ENCODE results near the gene PCDH9. TPM values are rescaled to one million over a fixed set of nuclear protein-coding genes. Genes with fewer than 3 reads are reported as not detected.

Gene PCDH9
- polyA plus RNA-seq, 3 donors = 0.03 TPM; not detected in 1

GRCh38 chr13:67133476-67133875 is 96.7 kb downstream of the PCDH9 start:
- Histone ChIP-seq H3K4me3 (replicated peaks in 1 of 3; ENCODE audit: low read depth in 2 of 3, low read length in 3 of 3) (no peak overlapping the region), H3K79me2 (ENCODE audit: insufficient read depth, low read length) (no peaks in the 10 kb centered on the region), H3K9me3 (replicated peaks in 1 of 2; ENCODE audit: control insufficient read depth in 1 of 2, insufficient read depth in 1 of 2, low read length in 2 of 2) (no peaks in the 10 kb centered on the region), H3K27ac (ENCODE audit: low read depth in 1 of 2, low read length in 2 of 2) (no peak overlapping the region), H3K36me3 (replicated peaks in 1 of 2; ENCODE audit: control insufficient read depth in 1 of 2, insufficient read depth in 2 of 2, low read length in 2 of 2) (no peaks in the 10 kb centered on the region), H2AFZ (ENCODE audit: insufficient read depth, low read depth, low read length, poor library complexity, severe bottlenecking) (no peak overlapping the region), H4K20me1 (ENCODE audit: insufficient read depth, low read length) (no peaks in the 10 kb centered on the region), H3K4me1 (ENCODE audit: control insufficient read depth in 1 of 2, insufficient read depth in 2 of 2, low read length in 2 of 2) (no peaks in the 10 kb centered on the region), H3K27me3 (ENCODE audit: control insufficient read depth in 2 of 2, insufficient read depth in 2 of 2, low read length in 2 of 2) (no peaks in the 10 kb centered on the region), H3K4me2 (replicated peaks; ENCODE audit: extremely low read depth, low read length, poor library complexity, severe bottlenecking) (no peak overlapping the region), H3K9ac (ENCODE audit: insufficient read depth, low read length, poor library complexity, severe bottlenecking) (no peak overlapping the region)
- H3K4me1 Mint-ChIP-seq = peaks cover 4% of the 10 kb centered on the region
- TF ChIP-seq, protein P1, sequence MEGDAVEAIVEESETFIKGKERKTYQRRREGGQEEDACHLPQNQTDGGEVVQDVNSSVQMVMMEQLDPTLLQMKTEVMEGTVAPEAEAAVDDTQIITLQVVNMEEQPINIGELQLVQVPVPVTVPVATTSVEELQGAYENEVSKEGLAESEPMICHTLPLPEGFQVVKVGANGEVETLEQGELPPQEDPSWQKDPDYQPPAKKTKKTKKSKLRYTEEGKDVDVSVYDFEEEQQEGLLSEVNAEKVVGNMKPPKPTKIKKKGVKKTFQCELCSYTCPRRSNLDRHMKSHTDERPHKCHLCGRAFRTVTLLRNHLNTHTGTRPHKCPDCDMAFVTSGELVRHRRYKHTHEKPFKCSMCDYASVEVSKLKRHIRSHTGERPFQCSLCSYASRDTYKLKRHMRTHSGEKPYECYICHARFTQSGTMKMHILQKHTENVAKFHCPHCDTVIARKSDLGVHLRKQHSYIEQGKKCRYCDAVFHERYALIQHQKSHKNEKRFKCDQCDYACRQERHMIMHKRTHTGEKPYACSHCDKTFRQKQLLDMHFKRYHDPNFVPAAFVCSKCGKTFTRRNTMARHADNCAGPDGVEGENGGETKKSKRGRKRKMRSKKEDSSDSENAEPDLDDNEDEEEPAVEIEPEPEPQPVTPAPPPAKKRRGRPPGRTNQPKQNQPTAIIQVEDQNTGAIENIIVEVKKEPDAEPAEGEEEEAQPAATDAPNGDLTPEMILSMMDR (IDR thresholded peaks at IDR 0.05) = no peak
- H3K4me3 Mint-ChIP-seq = no peak overlapping the region
- intact Hi-C loops (cut with micrococcal nuclease) = no loop called here
- no CpG with 5 or more reads among the region's 1 CpG for WGBS (ENCODE audit: insufficient coverage)
- no peaks in the 10 kb centered on the region for H3K36me3 Mint-ChIP-seq
- peaks cover 0 to 2% (median 0%) of the 10 kb centered on the region in 7 donors for H3K9me3 Mint-ChIP-seq
- DNase-seq = no peak
- no peaks in the 10 kb centered on the region for H3K27me3 Mint-ChIP-seq (ENCODE audit: low read depth in 3 of 3)
- no peak overlapping the region for H3K27ac Mint-ChIP-seq

GRCh38 chr13:67131393-67131792 is 98.7 kb downstream of the PCDH9 start:
- no peak overlapping the region for H3K9ac ChIP-seq (ENCODE audit: insufficient read depth, low read length, poor library complexity, severe bottlenecking)
- no peak overlapping the region for H3K4me2 ChIP-seq (replicated peaks; ENCODE audit: extremely low read depth, low read length, poor library complexity, severe bottlenecking)
- H3K4me1 ChIP-seq (ENCODE audit: control insufficient read depth in 1 of 2, insufficient read depth in 2 of 2, low read length in 2 of 2) = no peaks in the 10 kb centered on the region
- no peaks in the 10 kb centered on the region for H3K27me3 Mint-ChIP-seq (ENCODE audit: low read depth in 3 of 3)
- no peaks in the 10 kb centered on the region for H3K36me3 ChIP-seq (replicated peaks in 1 of 2; ENCODE audit: control insufficient read depth in 1 of 2, insufficient read depth in 2 of 2, low read length in 2 of 2)
- peaks cover 0 to 2% (median 0%) of the 10 kb centered on the region in 7 donors for H3K9me3 Mint-ChIP-seq
- intact Hi-C loops (cut with micrococcal nuclease) = no loop called here
- H3K27me3 ChIP-seq (ENCODE audit: control insufficient read depth in 2 of 2, insufficient read depth in 2 of 2, low read length in 2 of 2) = no peaks in the 10 kb centered on the region
- TF ChIP-seq, protein P1 (IDR thresholded peaks at IDR 0.05) = no peak
- no peak overlapping the region for H2AFZ ChIP-seq (ENCODE audit: insufficient read depth, low read depth, low read length, poor library complexity, severe bottlenecking)
- no peak for DNase-seq
- peaks cover 4% of the 10 kb centered on the region for H3K4me1 Mint-ChIP-seq
- H3K27ac ChIP-seq (ENCODE audit: low read depth in 1 of 2, low read length in 2 of 2) = no peak overlapping the region
- no peaks in the 10 kb centered on the region for H3K36me3 Mint-ChIP-seq
- no peak overlapping the region for H3K27ac Mint-ChIP-seq
- no peaks in the 10 kb centered on the region for H3K79me2 ChIP-seq (ENCODE audit: insufficient read depth, low read length)
- no CpG with 5 or more reads among the region's 1 CpG for WGBS (ENCODE audit: insufficient coverage)
- H4K20me1 ChIP-seq (ENCODE audit: insufficient read depth, low read length) = no peaks in the 10 kb centered on the region
- no peak overlapping the region for H3K4me3 ChIP-seq (replicated peaks in 1 of 3; ENCODE audit: low read depth in 2 of 3, low read length in 3 of 3)
- no peak overlapping the region for H3K4me3 Mint-ChIP-seq
- no peaks in the 10 kb centered on the region for H3K9me3 ChIP-seq (replicated peaks in 1 of 2; ENCODE audit: control insufficient read depth in 1 of 2, insufficient read depth in 1 of 2, low read length in 2 of 2)
